ENCODE data around the gene PDXK.

Gene PDXK

GRCh38 chr21:43726686-43727518 lies 8.0 kb downstream of the PDXK start:
- DNase-seq = no peak

DNA sequence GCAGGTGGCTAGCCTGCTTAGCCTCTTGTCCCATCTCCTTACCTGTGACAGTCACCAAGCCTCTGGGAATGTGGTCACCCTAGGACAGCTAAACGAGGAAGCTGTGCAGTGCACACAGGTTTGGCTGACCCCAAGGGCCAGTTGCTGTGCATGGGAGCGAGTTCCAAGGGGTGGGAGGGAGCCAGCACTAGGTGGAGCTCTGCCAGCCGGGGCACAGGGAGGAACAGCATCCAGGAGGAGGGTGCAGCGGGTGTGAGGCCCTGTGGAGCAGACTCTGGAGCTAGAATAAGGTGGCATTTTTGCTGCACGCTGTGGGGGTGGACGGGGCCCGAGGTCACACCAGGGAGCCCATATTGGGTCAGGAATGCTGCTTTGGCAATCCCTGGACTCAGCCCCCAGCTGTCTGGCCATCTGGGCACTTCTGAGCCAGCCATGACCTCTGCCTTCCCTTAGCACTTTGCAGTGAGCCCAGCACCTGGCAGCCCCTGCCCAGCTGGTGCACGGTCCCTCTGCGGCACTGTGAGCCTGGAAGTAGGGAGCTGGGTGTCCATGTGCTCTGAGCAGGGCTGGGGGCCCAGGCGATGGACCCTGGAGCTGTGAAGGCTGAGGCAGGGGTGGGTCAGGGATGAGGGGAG lies 8.7 kb downstream of the PDXK start:
- no peak for DNase-seq

DNA sequence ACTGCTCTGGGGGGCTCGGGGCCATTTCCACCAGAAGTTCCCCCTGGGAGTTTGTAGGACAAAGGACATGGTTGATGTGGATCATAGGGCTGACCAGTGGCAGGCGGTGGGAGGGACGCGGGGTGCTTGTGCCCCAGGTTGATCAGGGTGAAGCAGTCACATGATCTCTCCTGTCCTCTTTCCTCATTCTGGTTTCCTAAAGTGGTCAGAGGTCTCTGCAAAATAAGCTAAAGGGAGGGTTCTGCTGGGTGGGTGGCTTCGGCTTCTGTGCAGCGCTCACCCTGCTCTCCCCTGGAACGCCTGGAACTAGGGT lies 9.2 kb downstream of the PDXK start:
- no peak for DNase-seq

GRCh38 chr21:43728467-43729390 lies 9.8 kb downstream of the PDXK start:
- no peak for DNase-seq

DNA sequence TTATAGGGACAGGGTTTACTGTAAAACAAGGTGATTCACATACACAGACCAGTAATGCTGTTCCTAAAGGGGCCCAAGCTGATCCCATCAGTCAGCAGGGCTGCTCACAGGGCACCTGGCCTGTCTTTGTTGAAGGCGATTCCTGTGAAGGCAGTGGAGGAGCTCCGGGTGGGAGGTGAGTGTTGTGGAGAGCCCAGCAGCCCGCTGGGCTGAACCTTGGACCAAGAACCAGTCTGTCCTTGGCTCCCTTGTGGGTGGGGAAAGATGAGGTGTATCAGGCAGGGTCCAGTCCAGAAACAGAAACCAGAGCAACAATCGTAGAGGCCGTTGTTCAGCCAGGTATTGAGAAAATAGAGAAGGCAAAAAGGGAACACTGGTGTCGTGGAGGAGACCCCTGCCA lies 12.5 kb downstream of the PDXK start:
- no peak for DNase-seq

GRCh38 chr21:43731891-43732711 lies 13.2 kb downstream of the PDXK start:
- peak; percentile 94 for DNase-seq

- no peak for DNase-seq
Observed at GRCh38 chr21:43733060-43733459, 14.1 kb downstream of the PDXK start.

GRCh38 chr21:43733529-43734071 lies 14.7 kb downstream of the PDXK start:
- no peak for DNase-seq

- DNase-seq = no peak
Observed at GRCh38 chr21:43734131-43734927, 15.4 kb downstream of the PDXK start.

DNA sequence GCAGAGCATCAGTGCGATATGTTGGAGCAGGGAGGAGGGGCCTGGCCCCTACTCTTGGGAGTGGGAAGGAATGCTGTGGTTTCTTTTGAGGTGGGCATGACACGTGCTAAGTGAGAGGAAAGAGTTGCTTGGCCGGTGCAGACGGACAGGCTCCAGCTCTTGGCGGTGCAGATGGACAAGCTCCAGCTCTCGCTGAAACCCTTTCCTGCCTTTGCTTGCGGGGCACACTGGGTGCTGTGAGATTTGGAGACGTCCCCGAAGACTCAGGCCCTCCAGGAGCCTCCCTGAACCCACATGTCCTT lies 15.9 kb downstream of the PDXK start:
- DNase-seq = no peak

GRCh38 chr21:43735236-43736091 lies 16.5 kb downstream of the PDXK start:
- DNase-seq = no peak

DNA sequence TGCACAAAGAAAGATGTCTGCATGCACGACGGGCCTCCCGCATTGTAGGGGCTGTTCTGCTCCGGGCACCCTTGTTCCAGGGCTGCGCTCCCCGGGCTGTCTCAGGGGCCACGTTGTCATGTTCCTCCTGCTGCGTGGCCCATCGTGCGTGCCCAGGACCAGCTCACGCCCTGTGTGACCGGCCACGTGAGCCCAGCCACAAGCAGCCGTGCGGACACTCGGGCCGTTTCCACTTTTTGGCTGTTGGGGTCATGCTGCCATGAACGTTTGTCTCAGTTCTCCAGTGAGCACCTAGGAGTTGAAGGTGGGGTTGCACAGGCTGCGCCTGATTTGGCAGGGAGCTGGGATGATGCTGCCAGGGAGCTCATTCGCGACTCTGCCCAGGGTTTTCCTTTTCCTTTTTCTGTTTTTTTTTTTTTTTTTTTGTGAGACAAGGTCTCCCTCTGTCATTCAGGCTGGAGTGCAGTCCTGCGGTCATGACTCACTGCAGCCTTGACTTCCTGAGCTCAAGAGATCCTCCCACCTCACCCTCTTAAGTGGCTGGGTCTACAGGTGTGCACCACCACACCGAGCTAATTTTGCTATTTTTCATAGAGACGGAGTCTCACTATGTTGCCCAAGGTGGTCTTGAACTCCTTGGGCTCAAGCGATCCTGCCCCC lies 17.4 kb downstream of the PDXK start:
- DNase-seq = no peak

DNA sequence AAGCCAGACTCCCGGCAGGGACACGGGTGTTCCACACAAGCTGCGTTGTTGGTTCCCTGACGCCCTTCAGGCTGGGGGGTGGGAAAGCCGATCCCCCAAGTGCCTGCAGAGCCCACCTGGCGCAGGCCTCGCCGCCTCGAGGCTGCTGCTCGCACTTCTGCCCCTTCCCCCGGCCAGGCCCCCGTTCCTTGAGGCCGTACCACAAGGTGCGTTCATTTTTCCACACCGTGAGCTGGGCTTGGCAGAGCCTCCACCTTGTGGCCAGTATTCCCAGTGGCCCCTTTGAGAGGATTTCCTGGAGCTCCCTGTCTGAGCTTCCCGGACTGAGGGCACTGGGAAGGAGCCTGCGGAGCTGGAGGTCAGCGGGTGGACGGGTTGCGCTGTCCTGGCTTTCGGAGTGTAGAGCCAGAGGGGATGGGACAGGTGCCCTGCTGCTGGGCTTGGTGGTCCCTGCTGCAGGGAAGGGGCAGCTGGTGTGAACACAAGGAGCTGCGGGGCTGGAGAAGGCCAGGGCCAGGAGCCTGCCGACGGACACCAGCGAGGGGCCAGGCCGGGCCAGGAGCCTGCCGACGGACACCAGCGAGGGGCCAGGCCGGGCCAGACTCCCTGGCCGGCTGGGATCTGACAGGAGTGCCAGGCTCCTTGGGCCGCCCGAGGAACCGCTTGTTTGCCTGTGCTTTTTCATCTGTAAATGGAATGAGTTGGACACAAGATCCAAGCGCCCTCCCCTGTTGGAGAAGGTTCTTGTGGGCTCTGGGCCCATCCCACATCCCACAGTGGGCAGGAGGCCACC lies 18.4 kb downstream of the PDXK start:
- DNase-seq = no peak

DNA sequence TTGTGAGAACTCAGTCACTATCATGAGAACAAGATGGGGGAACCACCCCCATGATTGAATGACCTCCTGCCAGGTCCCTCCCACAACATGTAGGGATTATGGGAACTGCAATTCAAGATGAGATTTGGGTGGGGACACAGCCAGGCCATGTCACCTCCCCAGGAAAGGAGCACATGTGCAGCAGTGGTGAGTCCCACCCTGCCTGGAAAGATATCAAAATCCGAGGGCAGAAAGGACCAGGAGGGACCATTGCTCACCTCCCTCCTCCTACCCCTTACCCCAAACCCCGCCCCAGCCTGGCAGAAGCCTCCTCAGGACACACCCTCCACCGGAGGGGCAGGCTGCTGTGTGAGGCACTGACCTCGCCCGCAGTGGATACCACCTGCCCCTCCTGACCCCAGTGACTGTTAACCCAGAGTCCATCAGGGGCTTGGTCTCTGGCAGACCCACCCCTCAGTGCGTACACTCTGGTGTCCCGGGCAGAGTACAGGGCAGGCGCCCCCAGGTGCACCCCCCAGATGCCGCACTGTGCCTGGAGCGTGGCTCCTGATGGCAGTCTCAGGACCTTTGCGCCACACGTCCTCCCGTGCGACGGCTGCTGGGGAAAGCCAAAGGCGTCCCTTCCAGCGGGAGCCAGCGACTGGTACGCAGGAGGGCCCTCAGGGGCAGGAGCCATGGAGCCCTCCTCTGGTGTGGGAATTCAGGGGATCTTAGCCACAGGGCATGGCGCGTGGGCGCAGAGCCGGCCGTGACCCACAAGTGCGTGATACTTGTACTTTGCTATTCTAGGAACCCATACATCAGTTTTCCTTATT lies 20.9 kb downstream of the PDXK start:
- DNase-seq = no peak

DNA sequence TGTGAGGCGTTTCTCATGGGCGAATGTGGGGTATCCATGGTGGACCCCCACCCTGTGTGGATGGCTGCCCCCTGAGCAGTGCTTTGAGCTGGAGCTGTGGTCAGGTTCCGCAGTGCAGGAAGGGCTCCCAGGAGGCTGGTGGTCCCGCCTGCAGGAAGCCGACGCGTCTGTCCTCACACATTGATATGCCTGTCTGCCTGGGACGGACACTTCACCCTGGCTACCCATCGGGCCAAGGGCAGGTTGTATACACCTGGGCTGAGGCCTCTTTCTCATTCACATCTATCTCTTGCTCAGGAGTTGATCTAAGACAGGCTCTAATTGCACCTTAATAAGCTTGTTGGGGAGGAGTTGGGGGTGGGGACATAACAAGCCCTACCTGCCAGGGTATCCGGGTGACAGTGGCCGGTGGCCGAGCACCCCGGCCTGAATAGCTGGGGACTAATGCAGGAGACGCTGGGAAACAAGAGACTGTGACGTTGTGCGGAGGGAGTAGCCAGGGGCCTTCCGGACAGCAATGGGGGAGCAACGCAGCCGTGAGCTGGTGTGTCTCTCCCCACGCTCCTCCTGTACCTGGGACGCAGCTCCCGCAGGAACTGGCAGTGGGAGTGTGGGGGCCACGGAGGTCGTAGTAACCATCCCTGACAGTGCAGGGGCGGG lies 21.7 kb downstream of the PDXK start:
- DNase-seq = no peak

- DNase-seq = no peak
Observed at GRCh38 chr21:43741423-43742096, 22.6 kb downstream of the PDXK start.

DNA sequence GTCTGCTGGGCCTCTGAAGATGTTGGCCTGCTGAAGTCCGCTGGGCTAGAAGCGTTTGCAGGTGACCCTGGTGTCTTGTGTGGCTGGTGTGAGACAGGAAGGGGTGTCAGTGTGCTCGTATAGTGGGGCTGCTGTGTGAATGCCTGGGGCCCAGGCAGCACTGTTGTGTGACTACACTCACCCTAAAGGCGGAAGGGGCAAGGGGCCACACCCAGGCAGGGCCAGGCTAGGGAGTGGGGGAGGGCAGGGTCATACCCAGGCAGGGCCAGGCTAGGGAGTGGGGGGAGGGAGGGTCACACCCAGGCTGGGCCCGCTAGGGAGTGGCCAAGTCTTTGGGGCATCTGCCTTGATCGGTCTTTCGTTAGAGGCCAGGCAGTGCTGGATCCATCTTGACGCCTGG lies 25.0 kb downstream of the PDXK start:
- no peak for DNase-seq
